ENCODE measurements around the gene DIS3L2. TPM values are rescaled to one million over a fixed set of nuclear protein-coding genes. Genes with fewer than 3 reads are reported as not detected.

Gene DIS3L2
- total and polyA plus RNA-seq, 2 of the 4 experiments (the other 2 are of a cell fraction) = 14.7 to 19.2 TPM

DNA sequence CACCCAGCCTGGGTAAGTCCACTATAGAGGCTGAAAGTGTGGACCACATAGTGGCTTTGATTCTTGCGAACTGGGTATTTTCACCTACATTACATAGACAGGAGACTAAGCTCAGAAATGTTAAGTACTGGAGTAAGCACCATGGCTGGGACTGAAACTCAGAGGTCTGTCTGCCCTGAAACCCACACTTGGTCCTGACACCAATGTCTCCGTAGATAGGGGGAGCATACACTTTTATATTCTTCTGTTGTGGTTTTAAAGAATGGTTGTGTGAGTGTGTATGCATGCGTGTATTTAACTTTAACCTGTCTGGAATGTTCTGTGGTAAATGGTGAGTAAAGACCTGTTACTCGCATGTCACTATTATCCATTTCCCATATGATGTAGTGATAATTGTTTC is 25.0 kb upstream of the DIS3L2 start:
- in situ Hi-C loops (cut with MboI; ENCODE audit: low sequenced_read_pairs) (no loop called here), intact Hi-C loops (cut with micrococcal nuclease) (no loop called here), dilution Hi-C loops (cut with HindIII; ENCODE audit: low sequenced_read_pairs, unreplicated experiment) (no loop called here)
- no peaks in the 10 kb centered on the region for H3K4me1 ChIP-seq (ENCODE audit: control insufficient read depth, insufficient read depth, low read length)
- H3K27ac ChIP-seq (ENCODE audit: insufficient read depth, low read length) = no peak overlapping the region
- ChIA-PET CTCF (no interaction called here), POLR2A (ENCODE audit: unreplicated experiment) (no interaction called here)
- H3K18ac ChIP-seq (ENCODE audit: low read depth, low read length) = no peak overlapping the region
- no TSS peak for BruUV-seq (replicated peaks)
- H4K8ac ChIP-seq (ENCODE audit: low read depth in 2 of 2, low read length in 2 of 2) = no peak overlapping the region
- H2BK15ac ChIP-seq (ENCODE audit: low read depth, low read length) = no peak overlapping the region
- H3K9me1 ChIP-seq (ENCODE audit: insufficient read depth, low read length) = no peaks in the 10 kb centered on the region; the same call in 1 of the 2 replicates
- no peak overlapping the region for H3K56ac ChIP-seq (ENCODE audit: extremely low read depth, insufficient read depth, low read length)
- TF ChIP-seq RCOR1 (IDR thresholded peaks at IDR 0.05; ENCODE audit: insufficient replicate concordance, low read length) (no peak), BHLHE40 (IDR thresholded peaks at IDR 0.05; ENCODE audit: low read depth, low read length) (no peak), RFX5 (IDR thresholded peaks at IDR 0.05; ENCODE audit: low read depth, low read length) (no peak), SMC3 (IDR thresholded peaks at IDR 0.05; ENCODE audit: low read depth, low read length) (no peak), MAZ (IDR thresholded peaks at IDR 0.05; ENCODE audit: borderline replicate concordance, low read depth, low read length) (no peak)
- TF ChIP-seq, protein P1, sequence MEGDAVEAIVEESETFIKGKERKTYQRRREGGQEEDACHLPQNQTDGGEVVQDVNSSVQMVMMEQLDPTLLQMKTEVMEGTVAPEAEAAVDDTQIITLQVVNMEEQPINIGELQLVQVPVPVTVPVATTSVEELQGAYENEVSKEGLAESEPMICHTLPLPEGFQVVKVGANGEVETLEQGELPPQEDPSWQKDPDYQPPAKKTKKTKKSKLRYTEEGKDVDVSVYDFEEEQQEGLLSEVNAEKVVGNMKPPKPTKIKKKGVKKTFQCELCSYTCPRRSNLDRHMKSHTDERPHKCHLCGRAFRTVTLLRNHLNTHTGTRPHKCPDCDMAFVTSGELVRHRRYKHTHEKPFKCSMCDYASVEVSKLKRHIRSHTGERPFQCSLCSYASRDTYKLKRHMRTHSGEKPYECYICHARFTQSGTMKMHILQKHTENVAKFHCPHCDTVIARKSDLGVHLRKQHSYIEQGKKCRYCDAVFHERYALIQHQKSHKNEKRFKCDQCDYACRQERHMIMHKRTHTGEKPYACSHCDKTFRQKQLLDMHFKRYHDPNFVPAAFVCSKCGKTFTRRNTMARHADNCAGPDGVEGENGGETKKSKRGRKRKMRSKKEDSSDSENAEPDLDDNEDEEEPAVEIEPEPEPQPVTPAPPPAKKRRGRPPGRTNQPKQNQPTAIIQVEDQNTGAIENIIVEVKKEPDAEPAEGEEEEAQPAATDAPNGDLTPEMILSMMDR (conservative IDR thresholded peaks at IDR 0.05; ENCODE audit: low read depth, low read length) = no peak
- H2AK9ac ChIP-seq (replicated peaks; ENCODE audit: low read depth, low read length, poor library complexity) = no peak overlapping the region
- no peaks in the 10 kb centered on the region for H3K36me3 ChIP-seq (ENCODE audit: control insufficient read depth, insufficient read depth, low read length)
- no peak overlapping the region for H3K4me2 ChIP-seq (ENCODE audit: low read depth, low read length)
- no peak overlapping the region for H3K14ac ChIP-seq (replicated peaks; ENCODE audit: low read depth, low read length)
- H3K4ac ChIP-seq (ENCODE audit: low read depth, low read length) = no peak overlapping the region
- H2AFZ ChIP-seq (replicated peaks; ENCODE audit: low read length, poor library complexity) = no peak overlapping the region
- H3K9me3 ChIP-seq (ENCODE audit: control insufficient read depth, insufficient read depth, low read length) = no peaks in the 10 kb centered on the region
- no peak overlapping the region for H2BK5ac ChIP-seq (ENCODE audit: low read depth, low read length, poor library complexity, severe bottlenecking)
- no peak overlapping the region for H3K4me3 ChIP-seq (ENCODE audit: insufficient read depth, low read depth, low read length)
- no CpG with 5 or more reads among the region's 4 CpGs for WGBS, 2 experiments (ENCODE audit: extremely low coverage in 2 of 2, insufficient read length in 1 of 2)
- H2AK5ac ChIP-seq (ENCODE audit: low read depth, low read length) = no peak overlapping the region
- no peak overlapping the region for H4K91ac ChIP-seq (ENCODE audit: insufficient read depth, low read depth, low read length)
- H3K27me3 ChIP-seq (ENCODE audit: control insufficient read depth, insufficient read depth, low read length) = peaks cover 38% of the 10 kb centered on the region
- H3K9ac ChIP-seq (ENCODE audit: low read depth, low read length) = no peak overlapping the region
- H4K20me1 ChIP-seq (ENCODE audit: insufficient read depth, low read length) = no peaks in the 10 kb centered on the region
- H2BK20ac ChIP-seq (ENCODE audit: low read depth, low read length) = no peak overlapping the region
- H2BK120ac ChIP-seq (ENCODE audit: low read depth, low read length) = no peak overlapping the region
- DNase-seq (no peak), ATAC-seq (ENCODE audit: low read depth) (no peak)
- no peak overlapping the region for H3K23ac ChIP-seq (ENCODE audit: low read depth, low read length)
- no peak overlapping the region for H4K5ac ChIP-seq (ENCODE audit: low read depth, low read length)
- H3K79me1 ChIP-seq (ENCODE audit: low read depth in 1 of 2, low read length in 2 of 2) = no peaks in the 10 kb centered on the region
